HepG2 (cell line): ENCODE measurements around the gene CRIM1. TPM values are rescaled to one million over a fixed set of nuclear protein-coding genes. Genes with fewer than 3 reads are reported as not detected.
A peak's percentile ranks its signal among the peaks of the same experiment; 100 is the strongest.

Experiments used
- CAMTA2 ChIP-seq: sonication (generic); formaldehyde crosslinking; IDR thresholded peaks from 2 replicates; pipeline ENCODE4 v1.4.0; 2020; ENCODE audit warnings: mild to moderate bottlenecking, missing genetic modification reagents, borderline replicate concordance
- CEBPG ChIP-seq: IDR thresholded peaks from 2 replicates; pipeline ENCODE4 v1.6.1; 2016
- CREB1 ChIP-seq, 2 experiments: fragments of 450-650 bp in 1 of 2; IDR thresholded peaks; 2 replicates each; pipeline ENCODE4 v1.6.1; 2016 to 2017; ENCODE audit warnings: control low read depth in 1 of 2, mild to moderate bottlenecking in 1 of 2, missing compliant biosample characterization in 1 of 2, missing genetic modification characterization in 1 of 2
- IRF9 ChIP-seq: sonication (generic); formaldehyde crosslinking; IDR thresholded peaks from 2 replicates; pipeline ENCODE4 v1.8.0; 2022; ENCODE audit warnings: missing genetic modification reagents, mild to moderate bottlenecking, borderline replicate concordance
- IRX3 ChIP-seq: sonication (generic); formaldehyde crosslinking; IDR thresholded peaks from 2 replicates; pipeline ENCODE4 v1.8.1; 2023; ENCODE audit warnings: mild to moderate bottlenecking, low read depth, missing genetic modification reagents, borderline replicate concordance
- MEF2D ChIP-seq: sonication (generic); formaldehyde crosslinking; IDR thresholded peaks from 2 replicates; pipeline ENCODE4 v1.5.1; 2020; ENCODE audit warnings: mild to moderate bottlenecking, missing genetic modification reagents
- NFE2L1 ChIP-seq: sonication (generic); formaldehyde crosslinking; IDR thresholded peaks from 2 replicates; pipeline ENCODE4 v1.4.0; 2020; ENCODE audit warnings: missing genetic modification reagents, mild to moderate bottlenecking, borderline replicate concordance
- TOPORS ChIP-seq: sonication (generic); formaldehyde crosslinking; IDR thresholded peaks from 2 replicates; pipeline ENCODE4 v1.8.0; 2023; ENCODE audit warnings: mild to moderate bottlenecking, missing genetic modification reagents
- XBP1 ChIP-seq: sonication (generic); formaldehyde crosslinking; IDR thresholded peaks from 2 replicates; pipeline ENCODE4 v1.5.0; 2020; ENCODE audit warnings: missing genetic modification reagents
- ZBTB26 ChIP-seq: IDR thresholded peaks from 2 replicates; pipeline ENCODE4 v1.6.1; 2016; ENCODE audit warnings: missing compliant biosample characterization, missing genetic modification reagents, borderline replicate concordance
- ZNF101 ChIP-seq: sonication (generic); formaldehyde crosslinking; IDR thresholded peaks from 2 replicates; pipeline ENCODE4 v1.4.0; 2020; ENCODE audit warnings: mild to moderate bottlenecking, low read depth, missing genetic modification reagents, borderline replicate concordance
- ZNF253 ChIP-seq: sonication (generic); formaldehyde crosslinking; IDR thresholded peaks from 2 replicates; pipeline ENCODE4 v1.8.0; 2022; ENCODE audit warnings: mild to moderate bottlenecking, missing genetic modification reagents, borderline replicate concordance
- ZNF335 ChIP-seq: sonication (generic); formaldehyde crosslinking; IDR thresholded peaks from 2 replicates; pipeline ENCODE4 v1.4.0; 2020; ENCODE audit warnings: missing genetic modification reagents
- ZNF337 ChIP-seq: sonication (generic); formaldehyde crosslinking; IDR thresholded peaks from 2 replicates; pipeline ENCODE4 v1.5.1; 2020; ENCODE audit warnings: missing genetic modification reagents, low read depth, mild to moderate bottlenecking, borderline replicate concordance
- ZNF550 ChIP-seq: sonication (generic); formaldehyde crosslinking; IDR thresholded peaks from 2 replicates; pipeline ENCODE4 v1.4.0; 2020; ENCODE audit warnings: mild to moderate bottlenecking, missing genetic modification reagents, borderline replicate concordance
- polyA plus RNA-seq, 8 experiments: library from polyadenylated mRNA; depleted of rRNA in 3 of 8; stranded (reverse) in 7 of 8; unstranded in 1 of 8; fragments of >200 nt; fragmentation: Illumina TruSeq in 4 of 8; extraction: Trizol in 4 of 8; gene quantifications; 2 replicates each; pipeline versions ENCODE4 v1.2.1 to v1.2.3, GENCODE V29; 2011 to 2016; ENCODE audit warnings: low read depth in 4 of 8, missing spikeins in 1 of 8, mixed read lengths in 1 of 8; ENCODE audit not compliant: insufficient read depth in 1 of 8
- total RNA-seq, 5 experiments: library from RNA; depleted of rRNA; stranded (reverse); fragments of >200 nt; fragmentation: Illumina TruSeq; extraction: Trizol; gene quantifications; 2 replicates each; pipeline ENCODE4 v1.2.3, GENCODE V29; 2016; ENCODE audit warnings: low read depth in 1 of 5
- TF ChIP-seq, protein P1 (sequence below): sonication (generic); formaldehyde crosslinking; IDR thresholded peaks from 2 replicates; pipeline ENCODE4 v1.5.1; 2020; ENCODE audit warnings: mild to moderate bottlenecking, missing genetic modification reagents, borderline replicate concordance
- TF ChIP-seq, protein P2 (sequence below): sonication (generic); formaldehyde crosslinking; IDR thresholded peaks from 2 replicates; pipeline ENCODE4 v1.5.0; 2020; ENCODE audit warnings: mild to moderate bottlenecking, missing genetic modification reagents

Gene CRIM1
- total and polyA plus RNA-seq, 2 of the 13 experiments (the other 11 are each of a cell fraction or from before 2014, with no cell fraction given), result 39.1 to 69.9 TPM

- TF ChIP-seq, protein P1, sequence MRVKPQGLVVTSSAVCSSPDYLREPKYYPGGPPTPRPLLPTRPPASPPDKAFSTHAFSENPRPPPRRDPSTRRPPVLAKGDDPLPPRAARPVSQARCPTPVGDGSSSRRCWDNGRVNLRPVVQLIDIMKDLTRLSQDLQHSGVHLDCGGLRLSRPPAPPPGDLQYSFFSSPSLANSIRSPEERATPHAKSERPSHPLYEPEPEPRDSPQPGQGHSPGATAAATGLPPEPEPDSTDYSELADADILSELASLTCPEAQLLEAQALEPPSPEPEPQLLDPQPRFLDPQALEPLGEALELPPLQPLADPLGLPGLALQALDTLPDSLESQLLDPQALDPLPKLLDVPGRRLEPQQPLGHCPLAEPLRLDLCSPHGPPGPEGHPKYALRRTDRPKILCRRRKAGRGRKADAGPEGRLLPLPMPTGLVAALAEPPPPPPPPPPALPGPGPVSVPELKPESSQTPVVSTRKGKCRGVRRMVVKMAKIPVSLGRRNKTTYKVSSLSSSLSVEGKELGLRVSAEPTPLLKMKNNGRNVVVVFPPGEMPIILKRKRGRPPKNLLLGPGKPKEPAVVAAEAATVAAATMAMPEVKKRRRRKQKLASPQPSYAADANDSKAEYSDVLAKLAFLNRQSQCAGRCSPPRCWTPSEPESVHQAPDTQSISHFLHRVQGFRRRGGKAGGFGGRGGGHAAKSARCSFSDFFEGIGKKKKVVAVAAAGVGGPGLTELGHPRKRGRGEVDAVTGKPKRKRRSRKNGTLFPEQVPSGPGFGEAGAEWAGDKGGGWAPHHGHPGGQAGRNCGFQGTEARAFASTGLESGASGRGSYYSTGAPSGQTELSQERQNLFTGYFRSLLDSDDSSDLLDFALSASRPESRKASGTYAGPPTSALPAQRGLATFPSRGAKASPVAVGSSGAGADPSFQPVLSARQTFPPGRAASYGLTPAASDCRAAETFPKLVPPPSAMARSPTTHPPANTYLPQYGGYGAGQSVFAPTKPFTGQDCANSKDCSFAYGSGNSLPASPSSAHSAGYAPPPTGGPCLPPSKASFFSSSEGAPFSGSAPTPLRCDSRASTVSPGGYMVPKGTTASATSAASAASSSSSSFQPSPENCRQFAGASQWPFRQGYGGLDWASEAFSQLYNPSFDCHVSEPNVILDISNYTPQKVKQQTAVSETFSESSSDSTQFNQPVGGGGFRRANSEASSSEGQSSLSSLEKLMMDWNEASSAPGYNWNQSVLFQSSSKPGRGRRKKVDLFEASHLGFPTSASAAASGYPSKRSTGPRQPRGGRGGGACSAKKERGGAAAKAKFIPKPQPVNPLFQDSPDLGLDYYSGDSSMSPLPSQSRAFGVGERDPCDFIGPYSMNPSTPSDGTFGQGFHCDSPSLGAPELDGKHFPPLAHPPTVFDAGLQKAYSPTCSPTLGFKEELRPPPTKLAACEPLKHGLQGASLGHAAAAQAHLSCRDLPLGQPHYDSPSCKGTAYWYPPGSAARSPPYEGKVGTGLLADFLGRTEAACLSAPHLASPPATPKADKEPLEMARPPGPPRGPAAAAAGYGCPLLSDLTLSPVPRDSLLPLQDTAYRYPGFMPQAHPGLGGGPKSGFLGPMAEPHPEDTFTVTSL (CRISPR knock-in tag), result no peak
- TF ChIP-seq ZBTB26 (CRISPR knock-in tag), result peak; percentile 16; the same call in 1 of the 2 replicates
- TF ChIP-seq ZNF337 (CRISPR knock-in tag), result no peak
- TF ChIP-seq ZNF253 (CRISPR knock-in tag), result no peak
- TF ChIP-seq ZNF550 (CRISPR knock-in tag), result no peak
- no peak for TF ChIP-seq ZNF335
- TF ChIP-seq MEF2D (CRISPR knock-in tag), result no peak
- no peak for TF ChIP-seq CREB1 (IDR thresholded peaks at IDR 0.05)
- TF ChIP-seq CREB1 (CRISPR knock-in tag; IDR thresholded peaks at IDR 0.05), result no peak
- no peak for TF ChIP-seq CEBPG (CRISPR knock-in tag)
- TF ChIP-seq TOPORS (CRISPR knock-in tag), result 0 out of 2 replicates have a peak, but pooled peaks have one; percentile 37
- TF ChIP-seq XBP1 (CRISPR knock-in tag), result no peak
- TF ChIP-seq CAMTA2 (CRISPR knock-in tag), result peak; percentile 36; the same call in 1 of the 2 replicates
- no peak for TF ChIP-seq ZNF101 (CRISPR knock-in tag)
- TF ChIP-seq IRX3, result no peak
- 0 out of 2 replicates have a peak, but pooled peaks have one; percentile 22 for TF ChIP-seq IRF9 (CRISPR knock-in tag)
- no peak for TF ChIP-seq NFE2L1 (CRISPR knock-in tag)
- TF ChIP-seq, protein P2, sequence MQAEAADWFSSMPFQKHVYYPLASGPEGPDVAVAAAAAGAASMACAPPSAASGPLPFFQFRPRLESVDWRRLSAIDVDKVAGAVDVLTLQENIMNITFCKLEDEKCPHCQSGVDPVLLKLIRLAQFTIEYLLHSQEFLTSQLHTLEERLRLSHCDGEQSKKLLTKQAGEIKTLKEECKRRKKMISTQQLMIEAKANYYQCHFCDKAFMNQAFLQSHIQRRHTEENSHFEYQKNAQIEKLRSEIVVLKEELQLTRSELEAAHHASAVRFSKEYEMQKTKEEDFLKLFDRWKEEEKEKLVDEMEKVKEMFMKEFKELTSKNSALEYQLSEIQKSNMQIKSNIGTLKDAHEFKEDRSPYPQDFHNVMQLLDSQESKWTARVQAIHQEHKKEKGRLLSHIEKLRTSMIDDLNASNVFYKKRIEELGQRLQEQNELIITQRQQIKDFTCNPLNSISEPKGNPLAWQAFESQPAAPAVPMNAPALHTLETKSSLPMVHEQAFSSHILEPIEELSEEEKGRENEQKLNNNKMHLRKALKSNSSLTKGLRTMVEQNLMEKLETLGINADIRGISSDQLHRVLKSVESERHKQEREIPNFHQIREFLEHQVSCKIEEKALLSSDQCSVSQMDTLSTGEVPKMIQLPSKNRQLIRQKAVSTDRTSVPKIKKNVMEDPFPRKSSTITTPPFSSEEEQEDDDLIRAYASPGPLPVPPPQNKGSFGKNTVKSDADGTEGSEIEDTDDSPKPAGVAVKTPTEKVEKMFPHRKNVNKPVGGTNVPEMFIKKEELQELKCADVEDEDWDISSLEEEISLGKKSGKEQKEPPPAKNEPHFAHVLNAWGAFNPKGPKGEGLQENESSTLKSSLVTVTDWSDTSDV (CRISPR knock-in tag), result no peak
Measured at GRCh38 chr2:36597532-36598377, 242.2 kb downstream of the CRIM1 start, which contains the start of gene FEZ2 (continued).
